ENCODE measurements around the gene PCDHGB4. TPM values are rescaled to one million over a fixed set of nuclear protein-coding genes. Genes with fewer than 3 reads are reported as not detected.
A peak's percentile ranks its signal among the peaks of the same experiment; 100 is the strongest.

Gene PCDHGB4
- total RNA-seq, 1 experiment from 2014 or later: not detected

GRCh38 chr5:141351591-141351990 lies 35.9 kb upstream of the PCDHGB4 start:
- Histone ChIP-seq H3K4me2 (no peak overlapping the region), H3F3A (ENCODE audit: insufficient read depth, low read depth) (no peaks in the 10 kb centered on the region), H3K36me3 (ENCODE audit: low read depth) (no peaks in the 10 kb centered on the region), H3K9me3 (ENCODE audit: insufficient read depth, low read depth) (no peaks in the 10 kb centered on the region), H3K4me3 (no peak overlapping the region), H3K79me2 (ENCODE audit: low read depth) (no peaks in the 10 kb centered on the region), H3K27ac (no peak overlapping the region), H3K27me3 (ENCODE audit: insufficient read depth, low read depth) (no peaks in the 10 kb centered on the region), H4K20me1 (ENCODE audit: insufficient read depth) (no peaks in the 10 kb centered on the region), H3K4me1 (replicated peaks; ENCODE audit: insufficient read depth) (no peaks in the 10 kb centered on the region), H2AFZ (no peak overlapping the region), H3K9me2 (ENCODE audit: insufficient read depth) (no peaks in the 10 kb centered on the region)
- CTCF ChIA-PET: no interaction called here
- intact Hi-C loops (cut with micrococcal nuclease; ENCODE audit: unreplicated experiment): loop anchor here (5.0 kb wide), 1 partner anchor 211 kb away; no protein-coding TSS in a partner anchor
- no TSS peak for BruUV-seq (replicated peaks)
- no peak for TF ChIP-seq EZH2 (IDR thresholded peaks at IDR 0.05; ENCODE audit: low read depth)
- no peak for TF ChIP-seq CTCF (conservative IDR thresholded peaks at IDR 0.05)
- POLR2A ChIA-PET (ENCODE audit: unreplicated experiment): no interaction called here
- no peak for DNase-seq

GRCh38 chr5:141354900-141355469 lies 32.5 kb upstream of the PCDHGB4 start, which contains the start of gene PCDHGA4:
Gene PCDHGA4 (plus strand): TSS chr5:141355021. CDS start chr5:141355108, 87 bp downstream.
- H3K9me3 ChIP-seq (ENCODE audit: insufficient read depth, low read depth): no peaks in the 10 kb centered on the region
- no peak within 1 kb of the TSS for H3K4me3 ChIP-seq
- no peak within 1 kb of the TSS for H3K4me2 ChIP-seq

GRCh38 chr5:141355641-141356040 lies 31.9 kb upstream of the PCDHGB4 start:
- BruUV-seq (replicated peaks): no TSS peak

More at GRCh38 chr5:141354900-141355469, 32.5 kb upstream of the PCDHGB4 start, which contains the start of gene PCDHGA4:
- H3K27ac ChIP-seq: no peak within 1 kb of the TSS
- peak; percentile 60 for TF ChIP-seq CTCF (conservative IDR thresholded peaks at IDR 0.05)
- TF ChIP-seq EZH2 (IDR thresholded peaks at IDR 0.05; ENCODE audit: low read depth): no peak
- H2AFZ ChIP-seq: no peak within 1 kb of the TSS
- H4K20me1 ChIP-seq (ENCODE audit: insufficient read depth): no peaks in the 10 kb centered on the region
- no peaks in the 10 kb centered on the region for H3F3A ChIP-seq (ENCODE audit: insufficient read depth, low read depth)
- H3K79me2 ChIP-seq (ENCODE audit: low read depth): no peaks in the 10 kb centered on the region
- no peaks in the 10 kb centered on the region for H3K4me1 ChIP-seq (replicated peaks; ENCODE audit: insufficient read depth)
- no peaks in the 10 kb centered on the region for H3K9me2 ChIP-seq (ENCODE audit: insufficient read depth)
- intact Hi-C loops (cut with micrococcal nuclease; ENCODE audit: unreplicated experiment): loop anchor here (5.0 kb wide), 1 partner anchor 207 kb away; no protein-coding TSS in a partner anchor
- DNase-seq: no peak
- ChIA-PET CTCF (no interaction called here), POLR2A (ENCODE audit: unreplicated experiment) (no interaction called here)
- H3K36me3 ChIP-seq (ENCODE audit: low read depth): no peaks in the 10 kb centered on the region
- BruUV-seq (replicated peaks): no TSS peak
- no peaks in the 10 kb centered on the region for H3K27me3 ChIP-seq (ENCODE audit: insufficient read depth, low read depth)

More at GRCh38 chr5:141355641-141356040, 31.9 kb upstream of the PCDHGB4 start:
- H3K4me1 ChIP-seq (replicated peaks; ENCODE audit: insufficient read depth): no peaks in the 10 kb centered on the region
- H3K27ac ChIP-seq: no peak overlapping the region
- no peaks in the 10 kb centered on the region for H3K27me3 ChIP-seq (ENCODE audit: insufficient read depth, low read depth)
- intact Hi-C loops (cut with micrococcal nuclease; ENCODE audit: unreplicated experiment): no loop called here
- H3K4me2 ChIP-seq: no peak overlapping the region
- ChIA-PET POLR2A (ENCODE audit: unreplicated experiment) (no interaction called here), CTCF (interaction anchor here (0.7 kb wide), 1 partner anchor 202 kb away, joined by 3 read pairs; no protein-coding TSS in a partner anchor)
- no peak overlapping the region for H2AFZ ChIP-seq
- no peaks in the 10 kb centered on the region for H4K20me1 ChIP-seq (ENCODE audit: insufficient read depth)
- no peaks in the 10 kb centered on the region for H3F3A ChIP-seq (ENCODE audit: insufficient read depth, low read depth)
- DNase-seq: no peak
- H3K9me3 ChIP-seq (ENCODE audit: insufficient read depth, low read depth): 0 out of 2 replicates have a peak, but pooled peaks cover 4% of the 10 kb centered on the region
- H3K9me2 ChIP-seq (ENCODE audit: insufficient read depth): no peaks in the 10 kb centered on the region
- H3K4me3 ChIP-seq: no peak overlapping the region
- H3K36me3 ChIP-seq (ENCODE audit: low read depth): no peaks in the 10 kb centered on the region
- TF ChIP-seq EZH2 (IDR thresholded peaks at IDR 0.05; ENCODE audit: low read depth) (no peak), CTCF (conservative IDR thresholded peaks at IDR 0.05) (no peak)
- no peaks in the 10 kb centered on the region for H3K79me2 ChIP-seq (ENCODE audit: low read depth)

All from PC-9 (cell line).